Measurements from ENCODE around the gene RXRA.

GRCh38 chr9:134285215-134285845, 40.9 kb upstream of the RXRA start:
- TF ChIP-seq CTCF (IDR thresholded peaks at IDR 0.05) = no peak
- TF ChIP-seq POLR2AphosphoS5 (IDR thresholded peaks at IDR 0.05; ENCODE audit: low read depth, low read length) = no peak
- no peak for TF ChIP-seq TCF7L2 (IDR thresholded peaks at IDR 0.05; ENCODE audit: low read depth, low read length)
- TF ChIP-seq REST (IDR thresholded peaks at IDR 0.05; ENCODE audit: insufficient read depth in 1 of 2, low read depth in 2 of 2, low read length in 1 of 2) = no peak

Measured in Panc1 (cell line).